Peyer's patch (tissue), 4 donors: Measurements from ENCODE around the gene VAV2. TPM values are rescaled to one million over a fixed set of nuclear protein-coding genes. Genes with fewer than 3 reads are reported as not detected.
A peak's percentile ranks its signal among the peaks of the same experiment; 100 is the strongest.

Experiments
- DNase-seq, 3 donors: peaks; one replicate each; pipeline ENCODE4 v3.0.0-alpha.2; 2017 to 2019
- H3K27ac ChIP-seq, 4 donors: fragments of 200-600 bp; sonication (generic); one replicate each; pipeline ENCODE4 v1.5.1; 2016 to 2019
- H3K27me3 ChIP-seq, 2 donors: fragments of 200-600 bp; sonication (generic); one replicate each; pipeline ENCODE4 v1.5.1; 2019
- H3K36me3 ChIP-seq, 3 donors: fragments of 200-600 bp; sonication (generic); one replicate each; pipeline ENCODE4 v1.5.1; 2016 to 2019
- H3K4me1 ChIP-seq, 4 donors: fragments of 200-600 bp; sonication (generic); one replicate each; pipeline ENCODE4 v1.5.1; 2016 to 2019
- H3K4me3 ChIP-seq, 4 donors: fragments of 200-600 bp; sonication (generic); 1 replicate in 3 of 4; 2 replicates in 1 of 4; pipeline ENCODE4 v1.5.1; 2016 to 2019; ENCODE audit warnings: mild to moderate bottlenecking in 1 of 4
- H3K9me3 ChIP-seq, 4 donors: fragments of 200-600 bp; sonication (generic); one replicate each; pipeline ENCODE4 v1.5.1; 2016 to 2019; ENCODE audit warnings: mild to moderate bottlenecking in 1 of 4
- CTCF ChIP-seq, 6 experiments: fragments of 450-650 bp in 4 of 6; fragments of 200-600 bp in 2 of 6; sonication (generic) in 1 of 6; IDR thresholded peaks; one replicate each; pipeline ENCODE4 v1.5.1; 2017 to 2019; ENCODE audit warnings: antibody characterized with exemption in 6 of 6, mild to moderate bottlenecking in 3 of 6, moderate library complexity in 1 of 6
- POLR2A ChIP-seq, 2 donors: fragments of 450-650 bp; IDR thresholded peaks; one replicate each; pipeline ENCODE4 v1.5.1; 2017; ENCODE audit warnings: antibody characterized with exemption in 2 of 2, mild to moderate bottlenecking in 2 of 2, moderate library complexity in 2 of 2
- total RNA-seq, 4 donors: library from RNA; depleted of rRNA; stranded (reverse); fragments of >200 nt; gene quantifications; one replicate each; pipeline ENCODE4 v1.1.0, GENCODE V29; 2016

The VAV2 gene
- total RNA-seq, 4 donors from 2014 or later = 47.9 to 61.8 (median 58.9) TPM

GRCh38 chr9:134025606-134026541 lies 33.8 kb upstream of the VAV2 start:
- Histone ChIP-seq H3K36me3 (peaks cover 0 to 9% (median 0%) of the 10 kb centered on the region in 3 donors), H3K4me3 (peak overlapping the region; percentile 63 to 98 (median 94)), H3K27ac (peak overlapping the region; percentile 37 to 89 (median 64)), H3K27me3 (no peaks in the 10 kb centered on the region), H3K9me3 (no peaks in the 10 kb centered on the region), H3K4me1 (peaks cover 0 to 11% (median 8%) of the 10 kb centered on the region in 4 donors)
- TF ChIP-seq CTCF (IDR thresholded peaks at IDR 0.05) (peak in 4 of 6 experiments; percentile 8 to 42 (median 12)), POLR2A (IDR thresholded peaks at IDR 0.05) (no peak)
- peak in 2 of 3 donors; percentile 47 to 68 for DNase-seq

- peak within 1 kb of the TSS; percentile 63 to 98 (median 94) for H3K4me3 ChIP-seq
- no peaks in the 10 kb centered on the region for H3K9me3 ChIP-seq
- DNase-seq = peak; percentile 94 to 98 (median 98)
- peaks cover 0 to 6% (median 0%) of the 10 kb centered on the region in 3 donors for H3K36me3 ChIP-seq
- no peaks in the 10 kb centered on the region for H3K27me3 ChIP-seq
- TF ChIP-seq POLR2A (IDR thresholded peaks at IDR 0.05) = no peak
- no peak for TF ChIP-seq CTCF (IDR thresholded peaks at IDR 0.05)
- H3K4me1 ChIP-seq = peaks cover 0 to 11% (median 8%) of the 10 kb centered on the region in 4 donors
- H3K27ac ChIP-seq = peak within 1 kb of the TSS; percentile 37 to 89 (median 64)
These were observed 32.9 kb upstream of the VAV2 start, which contains the start of gene BRD3OS for GRCh38 chr9:134024828-134025605. TSS of gene BRD3OS (plus strand) at chr9:134025481. CDS start at chr9:134026748, 1,267 bp downstream.

GRCh38 chr9:134024214-134024792 lies 32.2 kb upstream of the VAV2 start:
- peak overlapping the region in 3 of 4 donors; percentile 51 to 89 (median 65) for H3K27ac ChIP-seq
- peak overlapping the region; percentile 13 to 98 (median 49) for H3K4me3 ChIP-seq
- peaks cover 0 to 11% (median 8%) of the 10 kb centered on the region in 4 donors for H3K4me1 ChIP-seq
- TF ChIP-seq CTCF (IDR thresholded peaks at IDR 0.05) (no peak), POLR2A (IDR thresholded peaks at IDR 0.05) (no peak)
- H3K27me3 ChIP-seq = no peaks in the 10 kb centered on the region
- H3K9me3 ChIP-seq = no peaks in the 10 kb centered on the region
- no peak for DNase-seq
- H3K36me3 ChIP-seq = peaks cover 0 to under 1% (median 0%) of the 10 kb centered on the region in 3 donors

GRCh38 chr9:134014946-134015345 lies 22.8 kb upstream of the VAV2 start:
- Histone ChIP-seq H3K9me3 (no peaks in the 10 kb centered on the region), H3K27ac (no peak overlapping the region), H3K27me3 (no peaks in the 10 kb centered on the region), H3K4me3 (no peak overlapping the region), H3K4me1 (no peaks in the 10 kb centered on the region), H3K36me3 (no peaks in the 10 kb centered on the region)
- DNase-seq = no peak
- TF ChIP-seq CTCF (IDR thresholded peaks at IDR 0.05) = no peak
- TF ChIP-seq POLR2A (IDR thresholded peaks at IDR 0.05) = no peak

GRCh38 chr9:134011401-134011800 lies 19.3 kb upstream of the VAV2 start:
- no peak for DNase-seq
- Histone ChIP-seq H3K36me3 (no peaks in the 10 kb centered on the region), H3K27ac (no peak overlapping the region), H3K4me3 (no peak overlapping the region), H3K4me1 (no peaks in the 10 kb centered on the region), H3K27me3 (no peaks in the 10 kb centered on the region), H3K9me3 (no peaks in the 10 kb centered on the region)
- TF ChIP-seq POLR2A (IDR thresholded peaks at IDR 0.05) = no peak
- no peak for TF ChIP-seq CTCF (IDR thresholded peaks at IDR 0.05)
